ENCODE data around the gene SLC39A11. TPM values are rescaled to one million over a fixed set of nuclear protein-coding genes. Genes with fewer than 3 reads are reported as not detected.

The SLC39A11 gene
- polyA plus RNA-seq, 1 donor from 2014 or later = 8.0 TPM

GRCh38 chr17:72876413-72876812, 216.1 kb downstream of the SLC39A11 start:
- Histone ChIP-seq H3K4me3 (ENCODE audit: low read length) (no peak overlapping the region), H3K27me3 (ENCODE audit: insufficient read depth, low read depth, low read length) (no peaks in the 10 kb centered on the region)
- TF ChIP-seq POLR2AphosphoS5 (IDR thresholded peaks at IDR 0.05) (no peak), EP300 (conservative IDR thresholded peaks at IDR 0.05; ENCODE audit: poor library complexity, severe bottlenecking) (no peak), CTCF (IDR thresholded peaks at IDR 0.05; ENCODE audit: poor library complexity, severe bottlenecking) (no peak), REST (IDR thresholded peaks at IDR 0.05; ENCODE audit: borderline replicate concordance) (no peak), SMC3 (conservative IDR thresholded peaks at IDR 0.05; ENCODE audit: poor library complexity) (no peak), RAD21 (conservative IDR thresholded peaks at IDR 0.05) (no peak), MXI1 (conservative IDR thresholded peaks at IDR 0.05; ENCODE audit: poor library complexity, severe bottlenecking) (no peak), EZH2 (IDR thresholded peaks at IDR 0.05; ENCODE audit: borderline replicate concordance, insufficient read depth, low read length, poor library complexity, severe bottlenecking) (no peak)

GRCh38 chr17:72875361-72875760, 217.1 kb downstream of the SLC39A11 start:
- no peaks in the 10 kb centered on the region for H3K36me3 ChIP-seq (ENCODE audit: insufficient read depth, low read length)
- no peak overlapping the region for H2AFZ ChIP-seq (ENCODE audit: low read depth, low read length)
- no peak overlapping the region for H3K4me2 ChIP-seq (ENCODE audit: low read length)
- peak overlapping the region; percentile 14 for H3K27ac ChIP-seq (ENCODE audit: low read length)
- no peak overlapping the region for H3K4me3 ChIP-seq (ENCODE audit: low read length)
- no peaks in the 10 kb centered on the region for H3K79me2 ChIP-seq (replicated peaks; ENCODE audit: insufficient read depth, low read length)
- no peaks in the 10 kb centered on the region for H3K27me3 ChIP-seq (ENCODE audit: insufficient read depth, low read depth, low read length)
- no peaks in the 10 kb centered on the region for H3K9me2 ChIP-seq (ENCODE audit: insufficient read depth, low read length)
- TF ChIP-seq SMC3 (conservative IDR thresholded peaks at IDR 0.05; ENCODE audit: poor library complexity) = no peak
- TF ChIP-seq EP300 (conservative IDR thresholded peaks at IDR 0.05; ENCODE audit: poor library complexity, severe bottlenecking) = no peak
- no peak for TF ChIP-seq TAF1 (IDR thresholded peaks at IDR 0.05; ENCODE audit: low read depth)
- TF ChIP-seq RAD21 (conservative IDR thresholded peaks at IDR 0.05) = no peak
- TF ChIP-seq CTCF (IDR thresholded peaks at IDR 0.05; ENCODE audit: poor library complexity, severe bottlenecking) = no peak
- TF ChIP-seq REST (IDR thresholded peaks at IDR 0.05; ENCODE audit: borderline replicate concordance) = no peak
- TF ChIP-seq EZH2 (IDR thresholded peaks at IDR 0.05; ENCODE audit: borderline replicate concordance, insufficient read depth, low read length, poor library complexity, severe bottlenecking) = no peak
- TF ChIP-seq MXI1 (conservative IDR thresholded peaks at IDR 0.05; ENCODE audit: poor library complexity, severe bottlenecking) = no peak
- no peak for TF ChIP-seq POLR2AphosphoS5 (IDR thresholded peaks at IDR 0.05)
- no peaks in the 10 kb centered on the region for H3K9me3 ChIP-seq (ENCODE audit: low read length)
- no peaks in the 10 kb centered on the region for H3F3A ChIP-seq (ENCODE audit: insufficient read depth, low read length, poor library complexity, severe bottlenecking)
- H4K20me1 ChIP-seq (ENCODE audit: insufficient read depth) = no peaks in the 10 kb centered on the region
- no peak overlapping the region for H3K9ac ChIP-seq (ENCODE audit: low read length)

More at GRCh38 chr17:72876413-72876812, 216.1 kb downstream of the SLC39A11 start:
- H3K9me3 ChIP-seq (ENCODE audit: low read length) = no peaks in the 10 kb centered on the region
- H3K9ac ChIP-seq (ENCODE audit: low read length) = peak overlapping the region; percentile 44
- no peaks in the 10 kb centered on the region for H3K79me2 ChIP-seq (replicated peaks; ENCODE audit: insufficient read depth, low read length)
- H3F3A ChIP-seq (ENCODE audit: insufficient read depth, low read length, poor library complexity, severe bottlenecking) = no peaks in the 10 kb centered on the region
- no peaks in the 10 kb centered on the region for H3K9me2 ChIP-seq (ENCODE audit: insufficient read depth, low read length)
- no peak overlapping the region for H3K4me2 ChIP-seq (ENCODE audit: low read length)
- no peaks in the 10 kb centered on the region for H3K36me3 ChIP-seq (ENCODE audit: insufficient read depth, low read length)
- no peaks in the 10 kb centered on the region for H4K20me1 ChIP-seq (ENCODE audit: insufficient read depth)
- peak overlapping the region; percentile 81 for H3K27ac ChIP-seq (ENCODE audit: low read length)
- H2AFZ ChIP-seq (ENCODE audit: low read depth, low read length) = no peak overlapping the region
